ENCODE data around the gene LMAN2.
"Not testable (repeated sequence)": the region's sequence is repeated elsewhere in the genome, so short reads cannot be mapped to it uniquely, and the experiment has no call there.

The LMAN2 gene

GRCh38 chr5:177344891-177345290 lies 6.6 kb downstream of the LMAN2 start:
- DNase-seq, result no peak

- DNase-seq, result no peak
These were observed 7.7 kb downstream of the LMAN2 start for GRCh38 chr5:177343777-177344176.

- DNase-seq, result not testable (repeated sequence)
These were observed 8.5 kb downstream of the LMAN2 start for GRCh38 chr5:177343000-177343399.

- no peak for DNase-seq
These were observed 12.3 kb downstream of the LMAN2 start for GRCh38 chr5:177339107-177339638.

GRCh38 chr5:177338251-177339106 lies 13.0 kb downstream of the LMAN2 start:
- DNase-seq, result no peak

- DNase-seq, result no peak
These were observed 14.6 kb downstream of the LMAN2 start for GRCh38 chr5:177336603-177337494.

- DNase-seq, result no peak
These were observed 15.4 kb downstream of the LMAN2 start for GRCh38 chr5:177336112-177336511.

GRCh38 chr5:177335701-177336065 lies 15.8 kb downstream of the LMAN2 start:
- no peak for DNase-seq

- DNase-seq, result no peak
These were observed 16.4 kb downstream of the LMAN2 start for GRCh38 chr5:177334781-177335700.

GRCh38 chr5:177334155-177334551 lies 17.3 kb downstream of the LMAN2 start:
- no peak for DNase-seq

- no peak for DNase-seq
These were observed 17.9 kb downstream of the LMAN2 start for GRCh38 chr5:177333420-177334154.

GRCh38 chr5:177332896-177333260 lies 18.6 kb downstream of the LMAN2 start:
- no peak for DNase-seq

- DNase-seq, result no peak
These were observed 19.2 kb downstream of the LMAN2 start for GRCh38 chr5:177332031-177332895.

- no peak for DNase-seq
These were observed 20.3 kb downstream of the LMAN2 start for GRCh38 chr5:177330991-177331842.

- DNase-seq, result no peak
These were observed 21.6 kb downstream of the LMAN2 start for GRCh38 chr5:177329883-177330282.

GRCh38 chr5:177328545-177329231 lies 22.8 kb downstream of the LMAN2 start:
- DNase-seq, result no peak

- DNase-seq, result no peak
These were observed 23.6 kb downstream of the LMAN2 start for GRCh38 chr5:177327539-177328522.

- no peak for DNase-seq
These were observed 25.5 kb downstream of the LMAN2 start for GRCh38 chr5:177325868-177326381.

All from NCI-H524 treated with DMSO at 0.1 percent for 48 hours (cell line).